ENCODE data around the gene CDC42EP3. TPM values are rescaled to one million over a fixed set of nuclear protein-coding genes. Genes with fewer than 3 reads are reported as not detected.

CDC42EP3 gene
- 10 to 100 TPM; 44.3 to 81.4 TPM for total RNA-seq
- long read RNA-seq, full-length matches to known transcripts, result 41 of 63 reads
- long read RNA-seq, partial matches to known transcripts, result 0 of 63 reads
- long read RNA-seq, other reads (novel, unspliced or antisense), result 22 of 63 reads

- ATAC-seq (peak; percentile 84 to 85), DNase-seq (peak; percentile 71)
- intact Hi-C loops (cut with DNase I), result loop anchor here in 1 of 2 donors (5.0 kb wide), 1 partner anchor 156 kb away; no protein-coding TSS in a partner anchor
Observed at GRCh38 chr2:37671009-37671815, at the start of gene CDC42EP3. CDC42EP3 (minus strand) TSS chr2:37671642; CDS start chr2:37646587, 25,055 bp downstream.

GRCh38 chr2:37721201-37721560 is 49.7 kb upstream of the CDC42EP3 start:
- intact Hi-C loops (cut with DNase I), result no loop called here
- ATAC-seq, result no peak

GRCh38 chr2:37720533-37721200 is 49.2 kb upstream of the CDC42EP3 start:
- DNase-seq, result no peak
- intact Hi-C loops (cut with DNase I), result no loop called here
- ATAC-seq, result no peak

More at GRCh38 chr2:37721201-37721560, 49.7 kb upstream of the CDC42EP3 start:
- DNase-seq, result no peak

GRCh38 chr2:37718515-37719161 is 47.2 kb upstream of the CDC42EP3 start:
- intact Hi-C loops (cut with DNase I), result no loop called here
- DNase-seq (no peak), ATAC-seq (peak; percentile 25 to 68)

GRCh38 chr2:37713258-37713700 is 41.8 kb upstream of the CDC42EP3 start:
- DNase-seq (no peak), ATAC-seq (no peak)
- intact Hi-C loops (cut with DNase I), result no loop called here

GRCh38 chr2:37711831-37712230 is 40.4 kb upstream of the CDC42EP3 start:
- no peak for ATAC-seq
- no peak for DNase-seq
- intact Hi-C loops (cut with DNase I), result no loop called here

- DNase-seq (no peak), ATAC-seq (no peak)
- intact Hi-C loops (cut with DNase I), result no loop called here
Observed at GRCh38 chr2:37711308-37711731, 39.9 kb upstream of the CDC42EP3 start.

GRCh38 chr2:37709111-37709510 is 37.7 kb upstream of the CDC42EP3 start:
- ATAC-seq, result no peak
- DNase-seq, result no peak
- intact Hi-C loops (cut with DNase I), result no loop called here

- intact Hi-C loops (cut with DNase I), result no loop called here
- DNase-seq (no peak), ATAC-seq (no peak)
Observed at GRCh38 chr2:37708146-37708545, 36.7 kb upstream of the CDC42EP3 start.

GRCh38 chr2:37707393-37707792 is 36.0 kb upstream of the CDC42EP3 start:
- no peak for DNase-seq
- intact Hi-C loops (cut with DNase I), result no loop called here
- ATAC-seq, result no peak

- DNase-seq (no peak), ATAC-seq (no peak)
- intact Hi-C loops (cut with DNase I), result no loop called here
Observed at GRCh38 chr2:37706334-37707183, 35.1 kb upstream of the CDC42EP3 start.

GRCh38 chr2:37705191-37705590 is 33.7 kb upstream of the CDC42EP3 start:
- no peak for ATAC-seq
- DNase-seq, result no peak
- intact Hi-C loops (cut with DNase I), result no loop called here

- intact Hi-C loops (cut with DNase I), result no loop called here
- DNase-seq, result no peak
- ATAC-seq, result no peak
Observed at GRCh38 chr2:37698931-37699481, 27.6 kb upstream of the CDC42EP3 start.

- DNase-seq (no peak), ATAC-seq (no peak)
- intact Hi-C loops (cut with DNase I), result no loop called here
Observed at GRCh38 chr2:37695336-37695735, 23.9 kb upstream of the CDC42EP3 start.

- DNase-seq, result no peak
- intact Hi-C loops (cut with DNase I), result no loop called here
- ATAC-seq, result no peak
Observed at GRCh38 chr2:37692711-37693110, 21.3 kb upstream of the CDC42EP3 start.

- peak in 1 of 2 donors; percentile 62 for ATAC-seq
- intact Hi-C loops (cut with DNase I), result no loop called here
- DNase-seq, result peak; percentile 47
Observed at GRCh38 chr2:37689751-37690150, 18.3 kb upstream of the CDC42EP3 start.

GRCh38 chr2:37688771-37689468 is 17.5 kb upstream of the CDC42EP3 start:
- DNase-seq (peak; percentile 25), ATAC-seq (peak; percentile 86 to 97)
- intact Hi-C loops (cut with DNase I), result no loop called here

All from left cardiac atrium (tissue), 4 donors.